HepG2 (cell line): ENCODE measurements around the gene REELD1. TPM values are rescaled to one million over a fixed set of nuclear protein-coding genes. Genes with fewer than 3 reads are reported as not detected.

Source experiments
- ATAC-seq: fragments of 200-7000 bp; cut with Tn5 transposase; 3 replicates; pipeline ENCODE4 v1.9.1; 2020; ENCODE audit warnings: mild to moderate bottlenecking, moderate library complexity
- BruUV-seq: library from RNA; stranded (reverse); fragments of 400-500 nt; replicated peaks from 2 replicates; lab custom pipeline; 2021; lab: Mats Ljungman, UMichigan
- CTCF ChIA-PET: fragments of 300-600 bp; formaldehyde crosslinking; extraction: SDS; loops from one replicate; lab custom pipeline; 2021; ENCODE audit warnings: low total read pairs, inconsistent platforms, low intra/inter-chr PET ratio; lab: Yijun Ruan, JAX
- POLR2A ChIA-PET: fragments of 350-600 bp; sonication (Branson Sonifier 250); formaldehyde crosslinking; loops from one replicate; lab custom pipeline; 2020; ENCODE audit warnings: antibody characterized with exemption, inconsistent platforms; lab: Yijun Ruan, JAX
- DNase-seq: peaks from one replicate; pipeline ENCODE4 v3.0.0-alpha.2; 2015; ENCODE audit warnings: low spot score
- FAIRE-seq: peaks from 3 replicates; lab custom pipeline; 2011; peaks lifted over from hg19 to GRCh38; lab: Jason Lieb, UNC
- H2AFZ ChIP-seq: one replicate; pipeline ENCODE4 v1.6.1; 2011; ENCODE audit warnings: low read length, inconsistent platforms
- H3K27ac ChIP-seq: fragments of 300-600 bp; 3 replicates; pipeline ENCODE4 v1.8.0; 2011; ENCODE audit warnings: mixed run types, mild to moderate bottlenecking, mixed read lengths, low read length, inconsistent platforms; ENCODE audit not compliant: insufficient read depth; ENCODE audit errors: extremely low read length
- H3K27me3 ChIP-seq, 2 experiments: fragments of 200-600 bp in 1 of 2; 2 replicates in 1 of 2; 3 replicates in 1 of 2; pipeline versions ENCODE4 v1.6.0 to v1.8.0; 2011; ENCODE audit warnings: low read length in 2 of 2, mild to moderate bottlenecking in 2 of 2, moderate library complexity in 2 of 2, inconsistent platforms in 1 of 2; ENCODE audit not compliant: insufficient read depth in 2 of 2, control insufficient read depth in 1 of 2
- H3K36me3 ChIP-seq, 2 experiments: fragments of 200-600 bp in 1 of 2; replicated peaks in 1 of 2; 2 replicates in 1 of 2; 3 replicates in 1 of 2; pipeline versions ENCODE4 v1.5.1 to v1.8.0; 2011; ENCODE audit warnings: low read length in 2 of 2, inconsistent platforms in 1 of 2; ENCODE audit not compliant: insufficient read depth in 2 of 2, control insufficient read depth in 1 of 2
- H3K4me1 ChIP-seq: 2 replicates; pipeline ENCODE4 v1.5.1; 2012; ENCODE audit warnings: low read length, inconsistent platforms; ENCODE audit not compliant: insufficient read depth
- H3K4me2 ChIP-seq: 2 replicates; pipeline ENCODE4 v1.6.0; 2011; ENCODE audit warnings: low read depth, low read length, inconsistent platforms
- H3K4me3 ChIP-seq, 3 experiments: fragments of 200-600 bp in 1 of 3; sonication (generic), shearing (Covaris generic) in 1 of 3; replicated peaks in 1 of 3; 2 replicates each; pipeline ENCODE4 v1.5.1; 2011 to 2016; ENCODE audit warnings: low read length in 3 of 3, inconsistent platforms in 2 of 3, low read depth in 2 of 3, mild to moderate bottlenecking in 2 of 3, control low read depth in 1 of 3, mixed read lengths in 1 of 3; ENCODE audit not compliant: insufficient read depth in 1 of 3
- H3K79me2 ChIP-seq: one replicate; pipeline ENCODE4 v1.6.1; 2011; ENCODE audit warnings: low read length, inconsistent platforms; ENCODE audit not compliant: insufficient read depth
- H3K9ac ChIP-seq: 2 replicates; pipeline ENCODE4 v1.6.0; 2011; ENCODE audit warnings: mild to moderate bottlenecking, low read depth, low read length, inconsistent platforms; ENCODE audit not compliant: insufficient read depth
- H3K9me3 ChIP-seq: 2 replicates; pipeline ENCODE4 v1.5.1; 2012; ENCODE audit warnings: mild to moderate bottlenecking, low read length
- H4K20me1 ChIP-seq: 2 replicates; pipeline ENCODE4 v1.6.0; 2011; ENCODE audit warnings: inconsistent platforms, mild to moderate bottlenecking, low read length, moderate library complexity; ENCODE audit not compliant: insufficient read depth
- ASH2L ChIP-seq: fragments of 300-600, 200-600 bp; sonication (generic); IDR thresholded peaks from 2 replicates; pipeline ENCODE4 v1.7.0; 2017; ENCODE audit warnings: low read depth, mild to moderate bottlenecking, moderate library complexity, mixed read lengths, low read length; ENCODE audit not compliant: insufficient read length
- DMAP1 ChIP-seq: IDR thresholded peaks from 2 replicates; pipeline ENCODE4 v1.6.1; 2016
- HNF1B ChIP-seq: sonication (generic); formaldehyde crosslinking; IDR thresholded peaks from 2 replicates; pipeline ENCODE4 v1.5.1; 2020; ENCODE audit warnings: mild to moderate bottlenecking, moderate library complexity, missing genetic modification reagents
- JUNB ChIP-seq: sonication (generic); formaldehyde crosslinking; IDR thresholded peaks from 2 replicates; pipeline ENCODE4 v1.8.0; 2022; ENCODE audit warnings: missing genetic modification reagents, mild to moderate bottlenecking, borderline replicate concordance
- NFE2L2 ChIP-seq: fragments of 150-350 bp; IDR thresholded peaks from 2 replicates; pipeline ENCODE4 v1.6.1; 2014; ENCODE audit warnings: low read length
- SCMH1 ChIP-seq: sonication (generic); formaldehyde crosslinking; IDR thresholded peaks from 2 replicates; pipeline ENCODE4 v1.9.0; 2021; ENCODE audit warnings: missing genetic modification reagents, mild to moderate bottlenecking, borderline replicate concordance
- SOX13 ChIP-seq, 3 experiments: fragments of 450-650 bp in 1 of 3; sonication (generic) in 1 of 3; formaldehyde crosslinking in 1 of 3; IDR thresholded peaks in 2 of 3; conservative IDR thresholded peaks in 1 of 3; 2 replicates each; pipeline versions ENCODE4 v1.5.0 to v1.6.1; 2016 to 2020; ENCODE audit warnings: antibody characterized with exemption in 1 of 3, mild to moderate bottlenecking in 1 of 3, missing compliant biosample characterization in 1 of 3, missing genetic modification reagents in 1 of 3, moderate library complexity in 1 of 3
- TBX3 ChIP-seq: fragments of 450-650 bp; IDR thresholded peaks from 2 replicates; pipeline ENCODE4 v1.6.1; 2017; ENCODE audit warnings: antibody characterized with exemption, mild to moderate bottlenecking, inconsistent platforms, borderline replicate concordance
- TEAD3 ChIP-seq: optimal IDR thresholded peaks from 2 replicates; pipeline ENCODE3; 2016; ENCODE audit warnings: borderline replicate concordance
- TEF ChIP-seq: sonication (generic); formaldehyde crosslinking; IDR thresholded peaks from 2 replicates; pipeline ENCODE4 v1.5.0; 2020; ENCODE audit warnings: missing genetic modification reagents
- THAP9 ChIP-seq: sonication (generic); formaldehyde crosslinking; IDR thresholded peaks from 2 replicates; pipeline ENCODE4; 2020; ENCODE audit warnings: missing genetic modification reagents, mild to moderate bottlenecking, borderline replicate concordance
- XBP1 ChIP-seq: sonication (generic); formaldehyde crosslinking; IDR thresholded peaks from 2 replicates; pipeline ENCODE4 v1.5.0; 2020; ENCODE audit warnings: missing genetic modification reagents
- ZFP1 ChIP-seq: IDR thresholded peaks from 2 replicates; pipeline ENCODE4 v1.6.1; 2016
- ZFP36L1 ChIP-seq: sonication (generic); formaldehyde crosslinking; IDR thresholded peaks from 2 replicates; pipeline ENCODE4 v1.8.0; 2022; ENCODE audit warnings: mild to moderate bottlenecking, missing genetic modification reagents, moderate library complexity
- ZNF382 ChIP-seq: sonication (generic); formaldehyde crosslinking; IDR thresholded peaks from 2 replicates; pipeline ENCODE4 v1.5.0; 2020; ENCODE audit warnings: missing genetic modification reagents, mild to moderate bottlenecking, borderline replicate concordance
- ZNF781 ChIP-seq: sonication (generic); formaldehyde crosslinking; IDR thresholded peaks from 2 replicates; pipeline ENCODE4 v1.5.1; 2020; ENCODE audit warnings: borderline replicate concordance, mild to moderate bottlenecking, missing genetic modification reagents; ENCODE audit errors: not compliant biosample characterization
- ZNF883 ChIP-seq: sonication (generic); formaldehyde crosslinking; IDR thresholded peaks from 2 replicates; pipeline ENCODE4 v1.5.1; 2020; ENCODE audit warnings: mild to moderate bottlenecking, missing genetic modification reagents; ENCODE audit errors: not compliant biosample characterization
- WGBS: methylation state at CpG from one replicate; pipeline ENCODE4 v1.1.6; 2017; ENCODE audit warnings: low lambda C conversion rate; 5-methylcytosine and 5-hydroxymethylcytosine counted together
- in situ Hi-C: cut with HindIII; loops from 2 replicates; pipeline ENCODE4 v1.10.0; 2017; ENCODE audit warnings: low pct_unique_long_range_greater_than_20kb; ENCODE audit not compliant: extremely low pct_ligation_motif_present
- intact Hi-C: fragments of 100-400 bp; cut with micrococcal nuclease; formaldehyde crosslinking; loops from one replicate; pipeline ENCODE4 v1.10.0; 2022; ENCODE audit not compliant: unreplicated experiment
- polyA plus RNA-seq, 8 experiments: library from polyadenylated mRNA; depleted of rRNA in 3 of 8; stranded (reverse) in 7 of 8; unstranded in 1 of 8; fragments of >200 nt; fragmentation: Illumina TruSeq in 4 of 8; extraction: Trizol in 4 of 8; gene quantifications; 2 replicates each; pipeline versions ENCODE4 v1.2.1 to v1.2.3, GENCODE V29; 2011 to 2016; ENCODE audit warnings: low read depth in 4 of 8, missing spikeins in 1 of 8, mixed read lengths in 1 of 8; ENCODE audit not compliant: insufficient read depth in 1 of 8
- total RNA-seq, 5 experiments: library from RNA; depleted of rRNA; stranded (reverse); fragments of >200 nt; fragmentation: Illumina TruSeq; extraction: Trizol; gene quantifications; 2 replicates each; pipeline ENCODE4 v1.2.3, GENCODE V29; 2016; ENCODE audit warnings: low read depth in 1 of 5

REELD1 gene
- total and polyA plus RNA-seq, 2 of the 13 experiments (the other 11 are each of a cell fraction or from before 2014, with no cell fraction given) = 0.04 to 0.26 TPM

- BruUV-seq = no TSS peak
Measured at GRCh38 chr4:146274774-146275173, 60.4 kb downstream of the REELD1 start.

More at GRCh38 chr4:146274774-146275173, 60.4 kb downstream of the REELD1 start:
- TF ChIP-seq XBP1 (CRISPR knock-in tag) (no peak), SCMH1 (no peak), NFE2L2 (no peak), SOX13 (IDR thresholded peaks at IDR 0.05) (no peak), SOX13 (CRISPR knock-in tag; conservative IDR thresholded peaks at IDR 0.05 in 1 of 2, IDR thresholded peaks at IDR 0.05 in 1 of 2) (no peak), TEAD3 (CRISPR knock-in tag) (no peak), HNF1B (CRISPR knock-in tag) (no peak), ZNF781 (CRISPR knock-in tag) (no peak), TEF (CRISPR knock-in tag) (no peak), ASH2L (no peak), DMAP1 (no peak), ZNF382 (no peak), ZFP1 (CRISPR knock-in tag) (no peak), THAP9 (no peak), ZFP36L1 (CRISPR knock-in tag) (no peak), ZNF883 (no peak), JUNB (CRISPR knock-in tag) (no peak), TBX3 (no peak)
- no peaks in the 10 kb centered on the region for H3K36me3 ChIP-seq
- no peak overlapping the region for H3K27ac ChIP-seq
- no peaks in the 10 kb centered on the region for H3K9me3 ChIP-seq
- FAIRE-seq (no peak), ATAC-seq (no peak), DNase-seq (no peak)
- H3K4me3 ChIP-seq = no peak overlapping the region
- no peaks in the 10 kb centered on the region for H3K4me1 ChIP-seq
- POLR2A ChIA-PET = no interaction called here
- H3K4me2 ChIP-seq = no peak overlapping the region
- in situ Hi-C loops (no loop called here), intact Hi-C loops (no loop called here)
- H4K20me1 ChIP-seq = no peaks in the 10 kb centered on the region
- H3K27me3 ChIP-seq = no peaks in the 10 kb centered on the region
- H3K79me2 ChIP-seq = no peaks in the 10 kb centered on the region
- WGBS = 100% methylated on average over 1 of the region's 1 CpG
- no peak overlapping the region for H2AFZ ChIP-seq
- no peak overlapping the region for H3K9ac ChIP-seq
- CTCF ChIA-PET = no interaction called here
